H1 (cell line): Measurements from ENCODE around the gene WBP4.

Experiments
- CTCF ChIP-seq, 3 experiments: IDR thresholded peaks; 1 replicate in 2 of 3; 2 replicates in 1 of 3; pipeline versions ENCODE4 v1.5.1 to v1.6.1; 2011; ENCODE audit warnings: low read length in 3 of 3, mild to moderate bottlenecking in 3 of 3, inconsistent platforms in 2 of 3, low read depth in 1 of 3, moderate library complexity in 1 of 3; ENCODE audit not compliant: insufficient read depth in 1 of 3; ENCODE audit errors: control extremely low read depth in 1 of 3
- TF ChIP-seq, protein P1 (sequence below): IDR thresholded peaks from 2 replicates; pipeline ENCODE4 v1.6.1; 2012; ENCODE audit warnings: low read length, inconsistent platforms

DNA sequence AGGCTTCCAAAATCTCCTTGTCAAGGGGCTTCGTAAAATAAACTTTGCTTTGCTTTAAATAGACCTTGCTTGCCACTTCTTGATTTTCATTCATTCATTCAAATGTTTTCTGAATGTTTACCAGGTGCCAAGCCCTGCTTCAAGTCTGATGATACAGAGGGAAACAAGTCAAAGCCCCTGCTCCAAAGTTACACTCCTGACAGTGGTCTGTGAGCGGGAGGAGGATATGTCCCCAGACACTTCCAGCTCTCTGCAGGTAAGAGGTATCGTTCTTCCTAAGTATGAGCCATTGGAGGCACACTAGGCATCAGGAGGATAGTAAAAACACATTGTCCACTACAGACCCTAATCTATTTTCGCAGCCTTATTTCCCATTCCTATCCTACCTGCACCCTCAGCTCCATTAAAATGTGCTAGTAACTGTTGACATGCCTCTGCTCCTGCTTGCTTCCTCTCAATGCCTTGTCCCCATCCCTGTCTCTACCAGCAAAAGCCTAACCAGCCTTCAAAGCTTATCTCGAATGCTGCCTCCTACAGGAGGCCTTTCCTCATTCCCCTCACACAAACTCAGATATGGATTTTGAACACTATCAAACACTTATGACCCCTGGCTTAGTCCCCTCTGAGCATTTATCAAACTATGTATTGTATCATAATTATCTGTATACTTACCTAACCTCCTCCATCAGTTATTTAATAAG lies 6.2 kb upstream of the WBP4 start:
- peak in 2 of 3 experiments; percentile 29 to 68; a peak in 2 of 4 replicates for TF ChIP-seq CTCF (IDR thresholded peaks at IDR 0.05; ENCODE audit: control extremely low read depth in 1 of 3, insufficient read depth in 1 of 3, low read depth in 1 of 3, low read length in 3 of 3)
- TF ChIP-seq, protein P1, sequence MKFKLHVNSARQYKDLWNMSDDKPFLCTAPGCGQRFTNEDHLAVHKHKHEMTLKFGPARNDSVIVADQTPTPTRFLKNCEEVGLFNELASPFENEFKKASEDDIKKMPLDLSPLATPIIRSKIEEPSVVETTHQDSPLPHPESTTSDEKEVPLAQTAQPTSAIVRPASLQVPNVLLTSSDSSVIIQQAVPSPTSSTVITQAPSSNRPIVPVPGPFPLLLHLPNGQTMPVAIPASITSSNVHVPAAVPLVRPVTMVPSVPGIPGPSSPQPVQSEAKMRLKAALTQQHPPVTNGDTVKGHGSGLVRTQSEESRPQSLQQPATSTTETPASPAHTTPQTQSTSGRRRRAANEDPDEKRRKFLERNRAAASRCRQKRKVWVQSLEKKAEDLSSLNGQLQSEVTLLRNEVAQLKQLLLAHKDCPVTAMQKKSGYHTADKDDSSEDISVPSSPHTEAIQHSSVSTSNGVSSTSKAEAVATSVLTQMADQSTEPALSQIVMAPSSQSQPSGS = no peak
